Gastrocnemius medialis (tissue), 4 donors: ENCODE measurements around the gene NDUFS6.

Experiments used
- POLR2A ChIP-seq, 2 donors: fragments of 450-650 bp; IDR thresholded peaks; one replicate each; pipeline ENCODE4 v1.6.1; 2017; ENCODE audit warnings: antibody characterized with exemption in 2 of 2, mild to moderate bottlenecking in 2 of 2, moderate library complexity in 2 of 2
- TF ChIP-seq, protein P1 (sequence below), 5 experiments: fragments of 450-650 bp in 3 of 5; fragments of 200-600 bp in 2 of 5; sonication (generic) in 2 of 5; IDR thresholded peaks in 4 of 5; conservative IDR thresholded peaks in 1 of 5; 1 replicate in 4 of 5; 2 replicates in 1 of 5; pipeline ENCODE4 v1.5.1; 2016 to 2019; ENCODE audit warnings: antibody characterized with exemption in 5 of 5, mild to moderate bottlenecking in 3 of 5, moderate library complexity in 3 of 5

DNA sequence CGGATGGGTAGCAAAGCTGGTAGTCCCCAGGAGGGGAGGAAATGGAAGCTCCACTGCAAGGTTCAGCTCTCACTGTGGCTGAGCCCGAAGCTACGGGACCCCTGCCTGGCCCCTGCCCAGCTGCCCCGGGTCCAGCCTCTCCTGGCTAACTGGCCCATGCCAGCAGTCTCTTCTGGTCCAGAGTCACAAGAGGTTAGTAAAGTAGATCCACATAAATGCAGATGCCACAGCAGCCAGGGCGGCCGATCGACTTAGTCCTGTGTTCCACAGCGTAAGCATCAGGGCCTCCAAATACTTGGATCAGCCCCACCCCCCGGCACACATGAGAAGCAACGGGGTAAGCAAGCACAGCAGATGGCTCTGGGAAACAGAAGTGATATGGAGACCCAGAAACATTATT is 43.7 kb upstream of the NDUFS6 start:
- TF ChIP-seq, protein P1, sequence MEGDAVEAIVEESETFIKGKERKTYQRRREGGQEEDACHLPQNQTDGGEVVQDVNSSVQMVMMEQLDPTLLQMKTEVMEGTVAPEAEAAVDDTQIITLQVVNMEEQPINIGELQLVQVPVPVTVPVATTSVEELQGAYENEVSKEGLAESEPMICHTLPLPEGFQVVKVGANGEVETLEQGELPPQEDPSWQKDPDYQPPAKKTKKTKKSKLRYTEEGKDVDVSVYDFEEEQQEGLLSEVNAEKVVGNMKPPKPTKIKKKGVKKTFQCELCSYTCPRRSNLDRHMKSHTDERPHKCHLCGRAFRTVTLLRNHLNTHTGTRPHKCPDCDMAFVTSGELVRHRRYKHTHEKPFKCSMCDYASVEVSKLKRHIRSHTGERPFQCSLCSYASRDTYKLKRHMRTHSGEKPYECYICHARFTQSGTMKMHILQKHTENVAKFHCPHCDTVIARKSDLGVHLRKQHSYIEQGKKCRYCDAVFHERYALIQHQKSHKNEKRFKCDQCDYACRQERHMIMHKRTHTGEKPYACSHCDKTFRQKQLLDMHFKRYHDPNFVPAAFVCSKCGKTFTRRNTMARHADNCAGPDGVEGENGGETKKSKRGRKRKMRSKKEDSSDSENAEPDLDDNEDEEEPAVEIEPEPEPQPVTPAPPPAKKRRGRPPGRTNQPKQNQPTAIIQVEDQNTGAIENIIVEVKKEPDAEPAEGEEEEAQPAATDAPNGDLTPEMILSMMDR (IDR thresholded peaks at IDR 0.05 in 4 of 5, conservative IDR thresholded peaks at IDR 0.05 in 1 of 5), result no peak
- TF ChIP-seq POLR2A (IDR thresholded peaks at IDR 0.05), result no peak
